Lung (tissue), 12 donors: ENCODE measurements around the gene CCND2. TPM values are rescaled to one million over a fixed set of nuclear protein-coding genes. Genes with fewer than 3 reads are reported as not detected.
A peak's percentile ranks its signal among the peaks of the same experiment; 100 is the strongest.

Source experiments
- ATAC-seq: fragments of 200-7000 bp; cut with Tn5 transposase; one replicate; pipeline ENCODE4 v1.9.1; 2020; ENCODE audit warnings: moderate number of reproducible peaks; ENCODE audit not compliant: insufficient read depth, low FRiP score
- DNase-seq, 3 donors: peaks; one replicate each; pipeline ENCODE4 v3.0.0-alpha.2; 2013 to 2017
- H3K27ac ChIP-seq, 2 donors: one replicate each; pipeline ENCODE4 v1.5.1; 2013; ENCODE audit warnings: mild to moderate bottlenecking in 2 of 2, moderate library complexity in 2 of 2, control low read depth in 1 of 2, inconsistent platforms in 1 of 2, low read depth in 1 of 2, low read length in 1 of 2
- H3K27me3 ChIP-seq, 3 donors: one replicate each; pipeline ENCODE4 v1.5.1; 2013; ENCODE audit warnings: low read length in 2 of 3; ENCODE audit not compliant: control insufficient read depth in 3 of 3, insufficient read depth in 3 of 3
- H3K36me3 ChIP-seq, 4 donors: one replicate each; pipeline ENCODE4 v1.5.1; 2013; ENCODE audit warnings: low read length in 4 of 4, mild to moderate bottlenecking in 1 of 4, moderate library complexity in 1 of 4; ENCODE audit not compliant: control insufficient read depth in 4 of 4, insufficient read depth in 4 of 4
- H3K4me1 ChIP-seq, 5 donors: one replicate each; pipeline ENCODE4 v1.5.1; 2013; ENCODE audit warnings: low read length in 5 of 5, mild to moderate bottlenecking in 2 of 5, moderate library complexity in 1 of 5; ENCODE audit not compliant: control insufficient read depth in 5 of 5, insufficient read depth in 5 of 5
- H3K4me3 ChIP-seq: one replicate; pipeline ENCODE4 v1.5.1; 2013; ENCODE audit warnings: mild to moderate bottlenecking, control low read depth, moderate library complexity
- H3K9ac ChIP-seq, 2 donors: one replicate each; pipeline ENCODE4 v1.5.1; 2013; ENCODE audit warnings: low read length in 2 of 2, control low read depth in 1 of 2; ENCODE audit not compliant: insufficient read depth in 1 of 2
- H3K9me3 ChIP-seq, 4 donors: one replicate each; pipeline ENCODE4 v1.5.1; 2013; ENCODE audit warnings: low read length in 3 of 4, mild to moderate bottlenecking in 1 of 4, moderate library complexity in 1 of 4; ENCODE audit not compliant: control insufficient read depth in 4 of 4, insufficient read depth in 3 of 4
- WGBS, 2 donors: extraction: QIAGEN DNeasy Blood & Tissue Kit; methylation state at CpG; one replicate each; pipeline ENCODE4 v1.1.7; 2013; 5-methylcytosine and 5-hydroxymethylcytosine counted together
- polyA plus RNA-seq, 2 donors: library from polyadenylated mRNA; stranded (reverse); fragments of 200-250 nt; gene quantifications; one replicate each; pipeline ENCODE4 v1.2.1, GENCODE V29; 2013
- total RNA-seq, 2 donors: library from RNA; depleted of rRNA in 1 of 2; stranded (reverse); fragments of >200 nt in 1 of 2; gene quantifications; one replicate each; pipeline ENCODE4 v1.2.1, GENCODE V29; 2014 to 2021
- TF ChIP-seq, protein P1 (sequence below): IDR thresholded peaks from 2 replicates; pipeline ENCODE4 v1.5.1; 2012; ENCODE audit warnings: mild to moderate bottlenecking; ENCODE audit errors: control extremely low read depth, extremely low read depth
- donor health status: control.
- donor health status: control.
- donor health status: Bipolar disorder and iron deficiency.
- donor health status: healthy.
- donor health status: DM: yes; HTN: yes; CAD: no.

CCND2 gene
- total and polyA plus RNA-seq, 4 donors, result 6.1 to 113 (median 51.7) TPM

DNA sequence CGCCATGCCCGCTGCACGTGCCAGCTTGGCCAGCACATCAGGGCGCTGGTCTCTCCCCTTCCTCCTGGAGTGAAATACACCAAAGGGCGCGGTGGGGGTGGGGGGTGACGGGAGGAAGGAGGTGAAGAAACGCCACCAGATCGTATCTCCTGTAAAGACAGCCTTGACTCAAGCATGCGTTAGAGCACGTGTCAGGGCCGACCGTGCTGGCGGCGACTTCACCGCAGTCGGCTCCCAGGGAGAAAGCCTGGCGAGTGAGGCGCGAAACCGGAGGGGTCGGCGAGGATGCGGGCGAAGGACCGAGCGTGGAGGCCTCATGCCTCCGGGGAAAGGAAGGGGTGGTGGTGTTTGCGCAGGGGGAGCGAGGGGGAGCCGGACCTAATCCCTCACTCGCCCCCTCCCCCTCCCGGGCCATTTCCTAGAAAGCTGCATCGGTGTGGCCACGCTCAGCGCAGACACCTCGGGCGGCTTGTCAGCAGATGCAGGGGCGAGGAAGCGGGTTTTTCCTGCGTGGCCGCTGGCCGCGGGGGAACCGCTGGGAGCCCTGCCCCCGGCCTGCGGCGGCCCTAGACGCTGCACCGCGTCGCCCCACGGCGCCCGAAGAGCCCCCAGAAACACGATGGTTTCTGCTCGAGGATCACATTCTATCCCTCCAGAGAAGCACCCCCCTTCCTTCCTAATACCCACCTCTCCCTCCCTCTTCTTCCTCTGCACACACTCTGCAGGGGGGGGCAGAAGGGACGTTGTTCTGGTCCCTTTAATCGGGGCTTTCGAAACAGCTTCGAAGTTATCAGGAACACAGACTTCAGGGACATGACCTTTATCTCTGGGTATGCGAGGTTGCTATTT is 914 bp upstream of the CCND2 start:
- peak; percentile 86 to 91 (median 86) for DNase-seq
- Histone ChIP-seq H3K9ac (peak overlapping the region in 1 of 2 donors; percentile 19), H3K4me1 (peaks cover 5 to 40% (median 15%) of the 10 kb centered on the region in 5 donors), H3K9me3 (no peaks in the 10 kb centered on the region), H3K27ac (peak overlapping the region; percentile 65 to 79), H3K27me3 (peaks cover 0 to 19% (median 18%) of the 10 kb centered on the region in 3 donors), H3K36me3 (peaks cover 0 to 10% (median 4%) of the 10 kb centered on the region in 4 donors), H3K4me3 (no peak overlapping the region)
- TF ChIP-seq, protein P1, sequence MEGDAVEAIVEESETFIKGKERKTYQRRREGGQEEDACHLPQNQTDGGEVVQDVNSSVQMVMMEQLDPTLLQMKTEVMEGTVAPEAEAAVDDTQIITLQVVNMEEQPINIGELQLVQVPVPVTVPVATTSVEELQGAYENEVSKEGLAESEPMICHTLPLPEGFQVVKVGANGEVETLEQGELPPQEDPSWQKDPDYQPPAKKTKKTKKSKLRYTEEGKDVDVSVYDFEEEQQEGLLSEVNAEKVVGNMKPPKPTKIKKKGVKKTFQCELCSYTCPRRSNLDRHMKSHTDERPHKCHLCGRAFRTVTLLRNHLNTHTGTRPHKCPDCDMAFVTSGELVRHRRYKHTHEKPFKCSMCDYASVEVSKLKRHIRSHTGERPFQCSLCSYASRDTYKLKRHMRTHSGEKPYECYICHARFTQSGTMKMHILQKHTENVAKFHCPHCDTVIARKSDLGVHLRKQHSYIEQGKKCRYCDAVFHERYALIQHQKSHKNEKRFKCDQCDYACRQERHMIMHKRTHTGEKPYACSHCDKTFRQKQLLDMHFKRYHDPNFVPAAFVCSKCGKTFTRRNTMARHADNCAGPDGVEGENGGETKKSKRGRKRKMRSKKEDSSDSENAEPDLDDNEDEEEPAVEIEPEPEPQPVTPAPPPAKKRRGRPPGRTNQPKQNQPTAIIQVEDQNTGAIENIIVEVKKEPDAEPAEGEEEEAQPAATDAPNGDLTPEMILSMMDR, result no peak
- ATAC-seq, result no peak
- 1 to 2% methylated on average over 60 to 62 of the region's 62 CpGs for WGBS, 2 donors

DNA sequence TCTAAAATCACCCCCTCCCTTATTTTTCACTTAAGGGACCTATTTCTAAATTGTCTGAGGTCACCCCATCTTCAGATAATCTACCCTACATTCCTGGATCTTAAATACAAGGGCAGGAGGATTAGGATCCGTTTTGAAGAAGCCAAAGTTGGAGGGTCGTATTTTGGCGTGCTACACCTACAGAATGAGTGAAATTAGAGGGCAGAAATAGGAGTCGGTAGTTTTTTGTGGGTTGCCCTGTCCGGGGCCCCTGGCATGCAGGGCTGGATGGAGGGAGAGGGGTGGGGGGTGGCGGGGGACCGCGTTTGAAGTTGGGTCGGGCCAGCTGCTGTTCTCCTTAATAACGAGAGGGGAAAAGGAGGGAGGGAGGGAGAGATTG is 300 bp upstream of the CCND2 start:
- 0% methylated on average over 10 of the region's 10 CpGs for WGBS, 2 donors
- H3K9ac ChIP-seq, result no peak overlapping the region
- no peak for ATAC-seq
- H3K27me3 ChIP-seq, result peaks cover 0 to 18% (median 12%) of the 10 kb centered on the region in 3 donors
- no peaks in the 10 kb centered on the region for H3K9me3 ChIP-seq
- peaks cover 5 to 46% (median 18%) of the 10 kb centered on the region in 5 donors for H3K4me1 ChIP-seq
- DNase-seq, result no peak
- no peak overlapping the region for H3K4me3 ChIP-seq
- peak overlapping the region; percentile 65 to 79 for H3K27ac ChIP-seq
- H3K36me3 ChIP-seq, result peaks cover 0 to 11% (median 5%) of the 10 kb centered on the region in 4 donors
- TF ChIP-seq, protein P1, result no peak

DNA sequence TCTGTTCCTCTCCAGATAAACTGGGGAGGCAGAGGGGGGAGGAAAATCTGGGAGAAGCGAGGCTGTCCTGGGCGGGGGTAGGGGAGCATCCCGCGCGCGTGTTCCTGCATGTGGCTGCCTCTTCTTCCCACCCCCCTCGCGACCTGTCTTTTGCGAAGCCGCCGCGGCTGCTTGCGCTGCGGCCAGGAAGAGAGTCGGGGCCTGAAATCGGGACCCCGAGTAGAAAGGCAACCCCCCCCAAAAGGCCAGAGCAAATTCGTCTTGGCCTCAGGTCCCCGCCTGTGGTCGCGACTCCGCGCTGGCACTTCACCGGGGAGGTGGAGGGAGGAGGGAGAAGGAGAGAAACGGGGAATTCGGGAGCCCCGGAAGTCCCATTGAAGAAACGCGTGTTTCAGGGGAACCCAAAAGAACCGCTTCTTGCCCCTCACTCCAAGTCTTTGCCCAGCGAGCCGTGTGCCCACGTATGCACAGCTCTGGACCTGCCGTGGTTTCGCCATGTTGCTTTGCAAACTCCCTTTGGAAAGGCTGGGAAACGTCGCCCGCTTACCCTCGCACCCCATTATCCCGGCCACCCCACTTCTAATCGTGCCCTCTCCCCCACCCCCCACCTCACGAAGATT is 944 bp downstream of the CCND2 start:
- H3K36me3 ChIP-seq, result peaks cover 0 to 15% (median 7%) of the 10 kb centered on the region in 4 donors
- TF ChIP-seq, protein P1, result no peak
- H3K9ac ChIP-seq, result peak overlapping the region; percentile 65 to 81
- H3K9me3 ChIP-seq, result no peaks in the 10 kb centered on the region
- peak overlapping the region; percentile 72 for H3K4me3 ChIP-seq
- 0 to 1% methylated on average over 42 of the region's 42 CpGs for WGBS, 2 donors
- no peak for ATAC-seq
- peaks cover 10 to 54% (median 18%) of the 10 kb centered on the region in 5 donors for H3K4me1 ChIP-seq
- peak overlapping the region; percentile 90 to 92 for H3K27ac ChIP-seq
- H3K27me3 ChIP-seq, result peaks cover 0 to 11% (median 7%) of the 10 kb centered on the region in 3 donors
- DNase-seq, result peak; percentile 56 to 62 (median 57)
